Measurements from ENCODE around the gene SLC49A4. TPM values are rescaled to one million over a fixed set of nuclear protein-coding genes. Genes with fewer than 3 reads are reported as not detected.

Gene SLC49A4
- total RNA-seq, 1 experiment from 2014 or later, result 41.6 TPM

GRCh38 chr3:122918576-122919290, 123.9 kb downstream of the SLC49A4 start:
- H3K9me3 Mint-ChIP-seq (ENCODE audit: unreplicated experiment), result no peaks in the 10 kb centered on the region
- H3K4me3 Mint-ChIP-seq (ENCODE audit: unreplicated experiment), result no peak overlapping the region
- no peak overlapping the region for H3K27ac Mint-ChIP-seq (ENCODE audit: unreplicated experiment)
- Histone ChIP-seq H3K9me3 (no peaks in the 10 kb centered on the region), H3K27me3 (replicated peaks; ENCODE audit: control insufficient read depth, insufficient read depth, low read length) (no peaks in the 10 kb centered on the region), H3K4me3 (ENCODE audit: low read depth, low read length) (no peak overlapping the region), H3K4me1 (0 out of 2 replicates have a peak, but pooled peaks cover 5% of the 10 kb centered on the region), H3K36me3 (ENCODE audit: control insufficient read depth, insufficient read depth, low read length) (no peaks in the 10 kb centered on the region)
- H3K36me3 Mint-ChIP-seq (ENCODE audit: insufficient read depth, unreplicated experiment), result no peaks in the 10 kb centered on the region
- TF ChIP-seq CTCF (IDR thresholded peaks at IDR 0.05; ENCODE audit: insufficient read depth in 1 of 2, low read depth in 1 of 2, low read length in 1 of 2, severe bottlenecking in 1 of 2, unreplicated experiment in 1 of 2), result no peak
- BruUV-seq (replicated peaks), result no TSS peak
- no peaks in the 10 kb centered on the region for H3K27me3 Mint-ChIP-seq (ENCODE audit: insufficient read depth, unreplicated experiment)
- peak in 1 of 2 experiments; percentile 23 for DNase-seq
- CTCF ChIA-PET, result no interaction called here
- H3K4me1 Mint-ChIP-seq (ENCODE audit: low read depth, unreplicated experiment), result peaks cover 6% of the 10 kb centered on the region
- POLR2A ChIA-PET, result no interaction called here
- intact Hi-C loops (cut with micrococcal nuclease; ENCODE audit: unreplicated experiment), result no loop called here

GRCh38 chr3:122919291-122919610, 124.4 kb downstream of the SLC49A4 start:
- no peak for TF ChIP-seq CTCF (IDR thresholded peaks at IDR 0.05; ENCODE audit: insufficient read depth in 1 of 2, low read depth in 1 of 2, low read length in 1 of 2, severe bottlenecking in 1 of 2, unreplicated experiment in 1 of 2)
- Mint-ChIP-seq H3K27ac (ENCODE audit: unreplicated experiment) (no peak overlapping the region), H3K36me3 (ENCODE audit: insufficient read depth, unreplicated experiment) (no peaks in the 10 kb centered on the region), H3K4me3 (ENCODE audit: unreplicated experiment) (no peak overlapping the region), H3K27me3 (ENCODE audit: insufficient read depth, unreplicated experiment) (no peaks in the 10 kb centered on the region), H3K9me3 (ENCODE audit: unreplicated experiment) (no peaks in the 10 kb centered on the region), H3K4me1 (ENCODE audit: low read depth, unreplicated experiment) (peaks cover 6% of the 10 kb centered on the region)
- no peak for DNase-seq
- POLR2A ChIA-PET, result no interaction called here
- Histone ChIP-seq H3K4me3 (ENCODE audit: low read depth, low read length) (no peak overlapping the region), H3K9me3 (no peaks in the 10 kb centered on the region), H3K4me1 (0 out of 2 replicates have a peak, but pooled peaks cover 5% of the 10 kb centered on the region), H3K36me3 (ENCODE audit: control insufficient read depth, insufficient read depth, low read length) (no peaks in the 10 kb centered on the region), H3K27me3 (replicated peaks; ENCODE audit: control insufficient read depth, insufficient read depth, low read length) (no peaks in the 10 kb centered on the region)
- CTCF ChIA-PET, result no interaction called here
- no TSS peak for BruUV-seq (replicated peaks)
- intact Hi-C loops (cut with micrococcal nuclease; ENCODE audit: unreplicated experiment), result no loop called here

- Mint-ChIP-seq H3K4me3 (ENCODE audit: unreplicated experiment) (no peak overlapping the region), H3K27me3 (ENCODE audit: insufficient read depth, unreplicated experiment) (no peaks in the 10 kb centered on the region), H3K9me3 (ENCODE audit: unreplicated experiment) (no peaks in the 10 kb centered on the region), H3K27ac (ENCODE audit: unreplicated experiment) (no peak overlapping the region), H3K36me3 (ENCODE audit: insufficient read depth, unreplicated experiment) (no peaks in the 10 kb centered on the region), H3K4me1 (ENCODE audit: low read depth, unreplicated experiment) (peaks cover 6% of the 10 kb centered on the region)
- H3K4me3 ChIP-seq (ENCODE audit: low read depth, low read length), result no peak overlapping the region
- H3K27me3 ChIP-seq (replicated peaks; ENCODE audit: control insufficient read depth, insufficient read depth, low read length), result no peaks in the 10 kb centered on the region
- no peaks in the 10 kb centered on the region for H3K36me3 ChIP-seq (ENCODE audit: control insufficient read depth, insufficient read depth, low read length)
- intact Hi-C loops (cut with micrococcal nuclease; ENCODE audit: unreplicated experiment), result no loop called here
- H3K9me3 ChIP-seq, result no peaks in the 10 kb centered on the region
- no peak for TF ChIP-seq CTCF (IDR thresholded peaks at IDR 0.05; ENCODE audit: insufficient read depth in 1 of 2, low read depth in 1 of 2, low read length in 1 of 2, severe bottlenecking in 1 of 2, unreplicated experiment in 1 of 2)
- no TSS peak for BruUV-seq (replicated peaks)
- no peak for DNase-seq
- ChIA-PET POLR2A (no interaction called here), CTCF (no interaction called here)
- 0 out of 2 replicates have a peak, but pooled peaks cover 5% of the 10 kb centered on the region for H3K4me1 ChIP-seq
Observed at GRCh38 chr3:122920986-122921385, 126.1 kb downstream of the SLC49A4 start.
